HepG2 (cell line): ENCODE measurements around the gene VPS4A. TPM values are rescaled to one million over a fixed set of nuclear protein-coding genes. Genes with fewer than 3 reads are reported as not detected.

ENCODE experiments used
- CBX5 ChIP-seq: sonication (generic); formaldehyde crosslinking; IDR thresholded peaks from 2 replicates; pipeline ENCODE4 v1.4.0; 2020; ENCODE audit warnings: missing genetic modification reagents, borderline replicate concordance
- EHMT2 ChIP-seq: fragments of 200-600 bp; sonication (generic); IDR thresholded peaks from 2 replicates; pipeline ENCODE4 v1.7.0; 2017; ENCODE audit warnings: antibody characterized with exemption, low read depth, low read length, borderline replicate concordance
- HCFC1 ChIP-seq: fragments of 150-350 bp; IDR thresholded peaks from 2 replicates; pipeline ENCODE4 v1.6.1; 2014; ENCODE audit warnings: low read depth, low read length
- IRF2 ChIP-seq: IDR thresholded peaks from 2 replicates; pipeline ENCODE4 v1.6.1; 2018; ENCODE audit warnings: missing genetic modification reagents, missing compliant biosample characterization
- JDP2 ChIP-seq: sonication (generic); formaldehyde crosslinking; IDR thresholded peaks from 2 replicates; pipeline ENCODE4 v1.8.1; 2022; ENCODE audit warnings: missing genetic modification reagents, borderline replicate concordance
- KLF12 ChIP-seq: sonication (generic); formaldehyde crosslinking; IDR thresholded peaks from 2 replicates; pipeline ENCODE4 v1.4.0; 2020; ENCODE audit warnings: missing genetic modification reagents, borderline replicate concordance
- MNT ChIP-seq: fragments of 450-650 bp; IDR thresholded peaks from 2 replicates; pipeline ENCODE4 v1.6.1; 2016
- MXD3 ChIP-seq: IDR thresholded peaks from 2 replicates; pipeline ENCODE4 v1.6.1; 2016; ENCODE audit warnings: mild to moderate bottlenecking, missing biosample characterization, missing genetic modification reagents
- PPARG ChIP-seq: conservative IDR thresholded peaks from 2 replicates; pipeline ENCODE4 v1.6.1; 2016; ENCODE audit warnings: missing biosample characterization, missing genetic modification reagents
- RCOR2 ChIP-seq: IDR thresholded peaks from 2 replicates; pipeline ENCODE4 v1.6.1; 2016; ENCODE audit warnings: missing biosample characterization, missing genetic modification reagents
- SCMH1 ChIP-seq: sonication (generic); formaldehyde crosslinking; IDR thresholded peaks from 2 replicates; pipeline ENCODE4 v1.9.0; 2021; ENCODE audit warnings: missing genetic modification reagents, mild to moderate bottlenecking, borderline replicate concordance
- SNAPC2 ChIP-seq: sonication (generic); formaldehyde crosslinking; IDR thresholded peaks from 2 replicates; pipeline ENCODE4 v1.8.1; 2022; ENCODE audit warnings: mild to moderate bottlenecking, missing genetic modification reagents
- TBP ChIP-seq: sonication (generic); formaldehyde crosslinking; IDR thresholded peaks from 2 replicates; pipeline ENCODE4 v1.5.0; 2020; ENCODE audit warnings: missing genetic modification reagents
- TFAP4 ChIP-seq: sonication (generic); IDR thresholded peaks from 2 replicates; pipeline ENCODE4 v1.6.1; 2016; ENCODE audit warnings: low read depth, borderline replicate concordance
- ZNF235 ChIP-seq: sonication (generic); formaldehyde crosslinking; IDR thresholded peaks from 2 replicates; pipeline ENCODE4 v1.8.1; 2023; ENCODE audit warnings: mild to moderate bottlenecking, missing genetic modification reagents, borderline replicate concordance
- ZNF530 ChIP-seq: sonication (generic); formaldehyde crosslinking; IDR thresholded peaks from 2 replicates; pipeline ENCODE4 v1.5.0; 2020; ENCODE audit warnings: low read depth, mild to moderate bottlenecking, missing genetic modification reagents
- ZNF589 ChIP-seq: sonication (generic); formaldehyde crosslinking; conservative IDR thresholded peaks from 2 replicates; pipeline ENCODE4 v1.8.0; 2022; ENCODE audit warnings: mild to moderate bottlenecking, moderate library complexity, missing genetic modification reagents
- ZNF615 ChIP-seq: sonication (generic); formaldehyde crosslinking; IDR thresholded peaks from 2 replicates; pipeline ENCODE4 v1.5.0; 2020; ENCODE audit warnings: mild to moderate bottlenecking, missing genetic modification reagents, borderline replicate concordance
- ZNF646 ChIP-seq: sonication (generic); formaldehyde crosslinking; IDR thresholded peaks from 2 replicates; pipeline ENCODE4 v1.9.0; 2021; ENCODE audit warnings: mild to moderate bottlenecking, missing genetic modification reagents
- ZSCAN9 ChIP-seq: IDR thresholded peaks from 2 replicates; pipeline ENCODE4 v1.6.1; 2016; ENCODE audit warnings: borderline replicate concordance
- polyA plus RNA-seq, 8 experiments: library from polyadenylated mRNA; depleted of rRNA in 3 of 8; stranded (reverse) in 7 of 8; unstranded in 1 of 8; fragments of >200 nt; fragmentation: Illumina TruSeq in 4 of 8; extraction: Trizol in 4 of 8; gene quantifications; 2 replicates each; pipeline versions ENCODE4 v1.2.1 to v1.2.3, GENCODE V29; 2011 to 2016; ENCODE audit warnings: low read depth in 4 of 8, missing spikeins in 1 of 8, mixed read lengths in 1 of 8; ENCODE audit not compliant: insufficient read depth in 1 of 8
- total RNA-seq, 5 experiments: library from RNA; depleted of rRNA; stranded (reverse); fragments of >200 nt; fragmentation: Illumina TruSeq; extraction: Trizol; gene quantifications; 2 replicates each; pipeline ENCODE4 v1.2.3, GENCODE V29; 2016; ENCODE audit warnings: low read depth in 1 of 5

Gene VPS4A
- total and polyA plus RNA-seq, 2 of the 13 experiments (the other 11 are each of a cell fraction or from before 2014, with no cell fraction given): 13.2 to 27.9 TPM

- TF ChIP-seq MXD3 (no peak), ZNF589 (CRISPR knock-in tag) (peak; percentile 59; the same call in 1 of the 2 replicates), ZNF646 (CRISPR knock-in tag) (no peak), RCOR2 (no peak), ZNF615 (CRISPR knock-in tag) (no peak), JDP2 (0 out of 2 replicates have a peak, but pooled peaks have one; percentile 56), MNT (no peak), SCMH1 (CRISPR knock-in tag) (no peak), KLF12 (CRISPR knock-in tag) (peak; percentile 45; the same call in 1 of the 2 replicates), SNAPC2 (CRISPR knock-in tag) (0 out of 2 replicates have a peak, but pooled peaks have one; percentile 47), TFAP4 (peak; percentile 26; the same call in 1 of the 2 replicates), TBP (no peak), HCFC1 (peak; percentile 65), IRF2 (CRISPR knock-in tag) (peak; percentile 4), ZSCAN9 (CRISPR knock-in tag) (peak; percentile 55; the same call in 1 of the 2 replicates), ZNF530 (CRISPR knock-in tag) (no peak), EHMT2 (no peak), CBX5 (CRISPR knock-in tag) (no peak), ZNF235 (CRISPR knock-in tag) (peak; percentile 47; the same call in 1 of the 2 replicates), PPARG (CRISPR knock-in tag) (0 out of 2 replicates have a peak, but pooled peaks have one; percentile 8)
Measured at GRCh38 chr16:69310653-69311532, at the start of gene VPS4A (continued).
